ENCODE measurements around the gene CUL7. TPM values are rescaled to one million over a fixed set of nuclear protein-coding genes. Genes with fewer than 3 reads are reported as not detected.

Gene CUL7
- total and polyA plus RNA-seq, 2 of the 8 experiments (the other 6 are each of a cell fraction or from before 2014, with no cell fraction given) = 10.8 to 15.0 TPM

GRCh38 chr6:43037706-43038105 is 15.9 kb downstream of the CUL7 start:
- Histone ChIP-seq H3K4me3 (ENCODE audit: extremely low read depth in 1 of 4, insufficient read depth in 2 of 4, low read depth in 3 of 4, low read length in 4 of 4) (no peak overlapping the region), H3K4me2 (ENCODE audit: insufficient read depth in 1 of 2, low read depth in 2 of 2, low read length in 2 of 2) (no peak overlapping the region), H3K56ac (replicated peaks; ENCODE audit: insufficient read length, low read depth, low read length) (no peak overlapping the region), H2BK120ac (replicated peaks; ENCODE audit: low read depth, low read length) (no peak overlapping the region), H3K27me3 (replicated peaks in 1 of 4; ENCODE audit: control insufficient read depth in 3 of 4, extremely low read depth in 1 of 4, insufficient read depth in 3 of 4, low read length in 3 of 4) (no peaks in the 10 kb centered on the region), H4K5ac (ENCODE audit: insufficient read length, low read depth, low read length) (no peak overlapping the region), H3K9me3 (ENCODE audit: insufficient read depth in 2 of 2, low read depth in 1 of 2, low read length in 1 of 2) (no peaks in the 10 kb centered on the region), H3K23me2 (ENCODE audit: low read depth, low read length) (peaks cover 2% of the 10 kb centered on the region; the same call in 1 of the 2 replicates), H3K79me1 (ENCODE audit: low read depth, low read length) (no peaks in the 10 kb centered on the region), H3K4me1 (replicated peaks in 1 of 4; ENCODE audit: control insufficient read depth in 3 of 4, insufficient read depth in 4 of 4, low read length in 3 of 4) (no peaks in the 10 kb centered on the region), H3K23ac (ENCODE audit: insufficient read length) (no peak overlapping the region), H3K4ac (replicated peaks; ENCODE audit: insufficient read length, low read depth, low read length) (no peak overlapping the region), H2AFZ (ENCODE audit: low read length) (no peak overlapping the region), H2BK5ac (ENCODE audit: low read depth, low read length) (no peak overlapping the region), H3K18ac (ENCODE audit: extremely low read depth, low read length) (no peak overlapping the region), H4K20me1 (replicated peaks in 1 of 2; ENCODE audit: control insufficient read depth in 1 of 2, insufficient read depth in 2 of 2, low read length in 2 of 2) (peaks cover 2 to 18% of the 10 kb centered on the region in 2 experiments), H3K36me3 (ENCODE audit: control insufficient read depth in 2 of 4, insufficient read depth in 4 of 4, low read length in 3 of 4) (peaks cover 2 to 24% (median 13%) of the 10 kb centered on the region in 4 experiments; a peak in 4 of 8 replicates), H3K14ac (ENCODE audit: insufficient read length) (no peak overlapping the region), H4K8ac (ENCODE audit: extremely low read depth, insufficient read depth, low read length) (no peak overlapping the region; the same call in 1 of the 2 replicates), H3K9ac (replicated peaks in 1 of 4; ENCODE audit: extremely low read depth in 1 of 4, low read depth in 3 of 4, low read length in 3 of 4) (no peak overlapping the region), H3K79me2 (ENCODE audit: control insufficient read depth in 1 of 2, insufficient read depth in 2 of 2, low read length in 2 of 2) (no peaks in the 10 kb centered on the region), H3K27ac (ENCODE audit: low read depth, low read length) (no peak overlapping the region), H4K91ac (replicated peaks; ENCODE audit: insufficient read length, low read length) (no peak overlapping the region), H2BK15ac (ENCODE audit: low read length) (no peak overlapping the region), H2BK20ac (ENCODE audit: low read length) (no peak overlapping the region), H2BK12ac (ENCODE audit: low read depth, low read length) (no peak overlapping the region), H2AK5ac (ENCODE audit: low read depth, low read length) (no peak overlapping the region)
- POLR2A ChIA-PET (ENCODE audit: partially characterized antibody) = interaction anchor here (0.6 to 29.7 kb wide), 5 partner anchors 11 to 357 kb away, joined by 3 to 584 read pairs (median 3); partner anchors contain the start of genes CUL7, KLHDC3, MEA1 and RRP36
- TF ChIP-seq KDM4A (IDR thresholded peaks at IDR 0.05; ENCODE audit: low read depth, low read length, severe bottlenecking) (no peak), CHD2 (IDR thresholded peaks at IDR 0.05; ENCODE audit: low read length) (no peak)
- WGBS, 2 experiments (ENCODE audit: extremely low coverage in 1 of 2, insufficient coverage in 1 of 2, insufficient read length in 1 of 2, insufficient replicate concordance in 2 of 2, low coverage in 1 of 2, low lambda C conversion rate in 2 of 2, missing lambda C conversion rate in 1 of 2) = 97% methylated on average over 9 of the region's 9 CpGs; no CpG with 5 or more reads in 1 of the 2 experiments
- CTCF ChIA-PET (ENCODE audit: partially characterized antibody) = interaction anchor here (0.7 to 1.5 kb wide), 5 partner anchors 12 to 106 kb away, joined by 3 to 4 read pairs (median 4); partner anchors contain the start of gene RRP36
- DNase-seq (ENCODE audit: low read depth in 1 of 2, low spot score in 2 of 2) = no peak
- no peak for FAIRE-seq
